Measurements from ENCODE around the gene PCBP4. TPM values are rescaled to one million over a fixed set of nuclear protein-coding genes. Genes with fewer than 3 reads are reported as not detected.

Gene PCBP4
- total RNA-seq, 2 experiments from 2014 or later, result 21.4 to 27.2 TPM

GRCh38 chr3:51978143-51978502 is 10.9 kb upstream of the PCBP4 start:
- Mint-ChIP-seq H3K27ac (no peak overlapping the region), H3K4me3 (no peak overlapping the region), H3K9me3 (no peaks in the 10 kb centered on the region), H3K27me3 (no peaks in the 10 kb centered on the region), H3K36me3 (ENCODE audit: low read depth) (peaks cover 8% of the 10 kb centered on the region), H3K4me1 (peaks cover 46% of the 10 kb centered on the region)
- ChIA-PET CTCF (interaction anchor here (0.9 kb wide), 1 partner anchor 40 kb away, joined by 3 read pairs; no protein-coding TSS in a partner anchor), POLR2A (no interaction called here)
- no peak for DNase-seq

GRCh38 chr3:51977446-51978142 is 10.3 kb upstream of the PCBP4 start:
- peak; percentile 40 for DNase-seq
- Mint-ChIP-seq H3K4me1 (peaks cover 42% of the 10 kb centered on the region), H3K36me3 (ENCODE audit: low read depth) (peaks cover 6% of the 10 kb centered on the region), H3K4me3 (no peak overlapping the region), H3K27ac (peak overlapping the region; percentile 16), H3K27me3 (no peaks in the 10 kb centered on the region), H3K9me3 (no peaks in the 10 kb centered on the region)
- POLR2A ChIA-PET, result no interaction called here
- CTCF ChIA-PET, result interaction anchor here (0.6 to 1.3 kb wide), 4 partner anchors 14 to 79 kb away, joined by 3 to 6 read pairs (median 5); partner anchors contain the start of genes DUSP7, PARP3 and RRP9

- H3K4me3 Mint-ChIP-seq, result peak overlapping the region; percentile 80
- POLR2A ChIA-PET, result no interaction called here
- no peaks in the 10 kb centered on the region for H3K9me3 Mint-ChIP-seq
- H3K27me3 Mint-ChIP-seq, result no peaks in the 10 kb centered on the region
- H3K4me1 Mint-ChIP-seq, result peaks cover 35% of the 10 kb centered on the region
- H3K36me3 Mint-ChIP-seq (ENCODE audit: low read depth), result peaks cover 2% of the 10 kb centered on the region
- CTCF ChIA-PET, result interaction anchor here (4.1 kb wide), 1 partner anchor 34 kb away, joined by 35 read pairs; the partner anchor contains the start of genes PARP3 and RRP9
- DNase-seq, result peak; percentile 25
- peak overlapping the region; percentile 86 for H3K27ac Mint-ChIP-seq
Observed at GRCh38 chr3:51975852-51976549, 8.7 kb upstream of the PCBP4 start.

GRCh38 chr3:51974963-51975851 is 8.0 kb upstream of the PCBP4 start, which contains the start of gene ABHD14A:
ABHD14A (plus strand) TSS chr3:51975064; CDS start chr3:51975136, 72 bp downstream.
- Mint-ChIP-seq H3K9me3 (no peaks in the 10 kb centered on the region), H3K36me3 (ENCODE audit: low read depth) (no peaks in the 10 kb centered on the region), H3K4me3 (peak within 1 kb of the TSS; percentile 96), H3K4me1 (peaks cover 34% of the 10 kb centered on the region), H3K27me3 (no peaks in the 10 kb centered on the region), H3K27ac (peak within 1 kb of the TSS; percentile 93)
- ChIA-PET CTCF (interaction anchor here (0.6 to 4.1 kb wide), 10 partner anchors 8 to 511 kb away, joined by 3 to 61 read pairs (median 13); partner anchors contain the start of genes ACY1, GPR62, PARP3 and RPL29), POLR2A (no interaction called here)
- DNase-seq, result peak; percentile 67

GRCh38 chr3:51974277-51974962 is 7.2 kb upstream of the PCBP4 start:
- H3K9me3 Mint-ChIP-seq, result no peaks in the 10 kb centered on the region
- H3K36me3 Mint-ChIP-seq (ENCODE audit: low read depth), result no peaks in the 10 kb centered on the region
- H3K4me3 Mint-ChIP-seq, result peak overlapping the region; percentile 96
- H3K27me3 Mint-ChIP-seq, result no peaks in the 10 kb centered on the region
- H3K4me1 Mint-ChIP-seq, result peaks cover 34% of the 10 kb centered on the region
- no peak for DNase-seq
- ChIA-PET POLR2A (interaction anchor here (0.5 to 1.2 kb wide), 3 partner anchors 9 to 303 kb away, joined by 3 to 5 read pairs (median 4); partner anchors contain the start of gene ACY1), CTCF (interaction anchor here (0.6 to 4.1 kb wide), 20 partner anchors 9 to 1363 kb away, joined by 3 to 61 read pairs (median 5); partner anchors contain the start of genes ACY1, CISH, GPR62 and PARP3)
- peak overlapping the region; percentile 93 for H3K27ac Mint-ChIP-seq

- Mint-ChIP-seq H3K4me1 (peaks cover 37% of the 10 kb centered on the region), H3K4me3 (no peak overlapping the region), H3K27me3 (no peaks in the 10 kb centered on the region), H3K9me3 (no peaks in the 10 kb centered on the region), H3K27ac (no peak overlapping the region), H3K36me3 (ENCODE audit: low read depth) (no peaks in the 10 kb centered on the region)
- ChIA-PET CTCF (interaction anchor here (0.7 to 4.0 kb wide), 3 partner anchors 9 to 20 kb away, joined by 3 to 61 read pairs (median 5); partner anchors contain the start of gene ACY1), POLR2A (no interaction called here)
- no peak for DNase-seq
Observed at GRCh38 chr3:51971350-51971749, 4.1 kb upstream of the PCBP4 start.

- Mint-ChIP-seq H3K36me3 (ENCODE audit: low read depth) (no peaks in the 10 kb centered on the region), H3K27me3 (no peaks in the 10 kb centered on the region), H3K9me3 (no peaks in the 10 kb centered on the region), H3K4me1 (peaks cover 38% of the 10 kb centered on the region), H3K4me3 (no peak overlapping the region), H3K27ac (no peak overlapping the region)
- ChIA-PET CTCF (interaction anchor here (0.7 to 1.8 kb wide), 6 partner anchors 9 to 24 kb away, joined by 3 to 7 read pairs (median 4); no protein-coding TSS in a partner anchor), POLR2A (no interaction called here)
- DNase-seq, result no peak
Observed at GRCh38 chr3:51970606-51971300, 3.5 kb upstream of the PCBP4 start.

GRCh38 chr3:51969841-51970240 is 2.6 kb upstream of the PCBP4 start:
- no peak for DNase-seq
- ChIA-PET POLR2A (no interaction called here), CTCF (interaction anchor here (1.0 to 1.9 kb wide), 7 partner anchors 10 to 468 kb away, joined by 3 to 8 read pairs (median 5); partner anchors contain the start of genes PARP3 and RRP9)
- Mint-ChIP-seq H3K9me3 (no peaks in the 10 kb centered on the region), H3K27me3 (no peaks in the 10 kb centered on the region), H3K4me3 (no peak overlapping the region), H3K4me1 (peaks cover 31% of the 10 kb centered on the region), H3K36me3 (ENCODE audit: low read depth) (no peaks in the 10 kb centered on the region), H3K27ac (no peak overlapping the region)

- Mint-ChIP-seq H3K27me3 (no peaks in the 10 kb centered on the region), H3K9me3 (no peaks in the 10 kb centered on the region), H3K4me3 (peak overlapping the region; percentile 39), H3K36me3 (ENCODE audit: low read depth) (no peaks in the 10 kb centered on the region), H3K27ac (peak overlapping the region; percentile 17), H3K4me1 (peaks cover 24% of the 10 kb centered on the region)
- no peak for DNase-seq
- CTCF ChIA-PET, result interaction anchor here (1.0 to 1.9 kb wide), 5 partner anchors 13 to 467 kb away, joined by 3 to 8 read pairs (median 6); partner anchors contain the start of genes PARP3 and RRP9
- POLR2A ChIA-PET, result no interaction called here
Observed at GRCh38 chr3:51968883-51969678, 1.8 kb upstream of the PCBP4 start.

GRCh38 chr3:51968170-51968775 is 1.0 kb upstream of the PCBP4 start:
- no peaks in the 10 kb centered on the region for H3K27me3 Mint-ChIP-seq
- ChIA-PET POLR2A (interaction anchor here (0.6 kb wide), 1 partner anchor 541 kb away, joined by 4 read pairs; no protein-coding TSS in a partner anchor), CTCF (interaction anchor here (1.5 to 1.9 kb wide), 2 partner anchors 26 to 27 kb away, joined by 6 to 8 read pairs; partner anchors contain the start of genes PARP3 and RRP9)
- no peaks in the 10 kb centered on the region for H3K36me3 Mint-ChIP-seq (ENCODE audit: low read depth)
- peaks cover 20% of the 10 kb centered on the region for H3K4me1 Mint-ChIP-seq
- no peaks in the 10 kb centered on the region for H3K9me3 Mint-ChIP-seq
- peak overlapping the region; percentile 85 for H3K27ac Mint-ChIP-seq
- peak overlapping the region; percentile 81 for H3K4me3 Mint-ChIP-seq
- DNase-seq, result no peak

All from activated CD4-positive, alpha-beta T cell treated with anti-CD3 and anti-CD28 coated beads, Interleukin-2, amount 10 ng/mL, durations not matched to agents 7 days and 5 days (primary cell).